Ovary (tissue), 3 donors: ENCODE results near the gene ATG4D.

Experiments used
- POLR2A ChIP-seq: fragments of 450-650 bp; IDR thresholded peaks from one replicate; pipeline ENCODE4 v1.6.1; 2017; ENCODE audit warnings: antibody characterized with exemption, mild to moderate bottlenecking, moderate library complexity
- TF ChIP-seq, protein P1 (sequence below), 3 donors: fragments of 450-650 bp in 2 of 3; fragments of 200-600 bp in 1 of 3; IDR thresholded peaks; one replicate each; pipeline versions ENCODE4 v1.5.1 to v1.8.0; 2016 to 2022; ENCODE audit warnings: antibody characterized with exemption in 3 of 3, mild to moderate bottlenecking in 1 of 3
- donor health status: DM: no; HTN: no; CAD: no.

GRCh38 chr19:10535613-10536012, 8.1 kb upstream of the ATG4D start:
- TF ChIP-seq, protein P1, sequence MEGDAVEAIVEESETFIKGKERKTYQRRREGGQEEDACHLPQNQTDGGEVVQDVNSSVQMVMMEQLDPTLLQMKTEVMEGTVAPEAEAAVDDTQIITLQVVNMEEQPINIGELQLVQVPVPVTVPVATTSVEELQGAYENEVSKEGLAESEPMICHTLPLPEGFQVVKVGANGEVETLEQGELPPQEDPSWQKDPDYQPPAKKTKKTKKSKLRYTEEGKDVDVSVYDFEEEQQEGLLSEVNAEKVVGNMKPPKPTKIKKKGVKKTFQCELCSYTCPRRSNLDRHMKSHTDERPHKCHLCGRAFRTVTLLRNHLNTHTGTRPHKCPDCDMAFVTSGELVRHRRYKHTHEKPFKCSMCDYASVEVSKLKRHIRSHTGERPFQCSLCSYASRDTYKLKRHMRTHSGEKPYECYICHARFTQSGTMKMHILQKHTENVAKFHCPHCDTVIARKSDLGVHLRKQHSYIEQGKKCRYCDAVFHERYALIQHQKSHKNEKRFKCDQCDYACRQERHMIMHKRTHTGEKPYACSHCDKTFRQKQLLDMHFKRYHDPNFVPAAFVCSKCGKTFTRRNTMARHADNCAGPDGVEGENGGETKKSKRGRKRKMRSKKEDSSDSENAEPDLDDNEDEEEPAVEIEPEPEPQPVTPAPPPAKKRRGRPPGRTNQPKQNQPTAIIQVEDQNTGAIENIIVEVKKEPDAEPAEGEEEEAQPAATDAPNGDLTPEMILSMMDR (IDR thresholded peaks at IDR 0.05) = no peak
- no peak for TF ChIP-seq POLR2A
